Right lobe of liver (tissue), 4 donors: ENCODE data around the gene CAP1.

Experiments
- POLR2A ChIP-seq: fragments of 450-650 bp; IDR thresholded peaks from one replicate; pipeline ENCODE4 v1.6.1; 2017; ENCODE audit warnings: antibody characterized with exemption, mild to moderate bottlenecking
- TF ChIP-seq, protein P1 (sequence below), 4 donors: fragments of 200-600 bp in 3 of 4; fragments of 450-650 bp in 1 of 4; IDR thresholded peaks; one replicate each; pipeline versions ENCODE4 v1.5.1 to v1.8.0; 2016 to 2022; ENCODE audit warnings: antibody characterized with exemption in 4 of 4, mild to moderate bottlenecking in 2 of 4
- donor health status: DM: no; HTN: no; CAD: no.
- donor health status: DM: no; HTN: no; CAD: no.
- donor health status: DM: no; HTN: yes; CAD: no.

- TF ChIP-seq POLR2A = no peak
- TF ChIP-seq, protein P1, sequence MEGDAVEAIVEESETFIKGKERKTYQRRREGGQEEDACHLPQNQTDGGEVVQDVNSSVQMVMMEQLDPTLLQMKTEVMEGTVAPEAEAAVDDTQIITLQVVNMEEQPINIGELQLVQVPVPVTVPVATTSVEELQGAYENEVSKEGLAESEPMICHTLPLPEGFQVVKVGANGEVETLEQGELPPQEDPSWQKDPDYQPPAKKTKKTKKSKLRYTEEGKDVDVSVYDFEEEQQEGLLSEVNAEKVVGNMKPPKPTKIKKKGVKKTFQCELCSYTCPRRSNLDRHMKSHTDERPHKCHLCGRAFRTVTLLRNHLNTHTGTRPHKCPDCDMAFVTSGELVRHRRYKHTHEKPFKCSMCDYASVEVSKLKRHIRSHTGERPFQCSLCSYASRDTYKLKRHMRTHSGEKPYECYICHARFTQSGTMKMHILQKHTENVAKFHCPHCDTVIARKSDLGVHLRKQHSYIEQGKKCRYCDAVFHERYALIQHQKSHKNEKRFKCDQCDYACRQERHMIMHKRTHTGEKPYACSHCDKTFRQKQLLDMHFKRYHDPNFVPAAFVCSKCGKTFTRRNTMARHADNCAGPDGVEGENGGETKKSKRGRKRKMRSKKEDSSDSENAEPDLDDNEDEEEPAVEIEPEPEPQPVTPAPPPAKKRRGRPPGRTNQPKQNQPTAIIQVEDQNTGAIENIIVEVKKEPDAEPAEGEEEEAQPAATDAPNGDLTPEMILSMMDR (IDR thresholded peaks at IDR 0.05) = no peak
Measured at GRCh38 chr1:40014812-40015594, 25.5 kb upstream of the CAP1 start.
